CD14-positive monocyte (primary cell): Measurements from ENCODE around the gene OR52B2. TPM values are rescaled to one million over a fixed set of nuclear protein-coding genes. Genes with fewer than 3 reads are reported as not detected.

Experiments used
- DNase-seq, 3 donors: peaks; one replicate each; pipeline ENCODE4 v3.0.0-alpha.2; 2011 to 2022
- H2AFZ ChIP-seq: 2 replicates; pipeline ENCODE4 v1.6.0; 2012; ENCODE audit warnings: mild to moderate bottlenecking, low read depth, low read length, inconsistent platforms; ENCODE audit not compliant: insufficient read depth, poor library complexity, severe bottlenecking
- H3K27ac ChIP-seq, 2 donors: 1 replicate in 1 of 2; 2 replicates in 1 of 2; pipeline ENCODE4 v1.5.1; 2012 to 2013; ENCODE audit warnings: low read length in 2 of 2, control low read depth in 1 of 2, inconsistent platforms in 1 of 2, low read depth in 1 of 2, mild to moderate bottlenecking in 1 of 2
- H3K27me3 ChIP-seq, 2 donors: one replicate each; pipeline versions ENCODE4 v1.6.0 to v1.6.1; 2011 to 2013; ENCODE audit warnings: low read length in 2 of 2; ENCODE audit not compliant: control insufficient read depth in 2 of 2, insufficient read depth in 2 of 2
- H3K36me3 ChIP-seq, 2 donors: replicated peaks in 1 of 2; 1 replicate in 1 of 2; 2 replicates in 1 of 2; pipeline versions ENCODE4 v1.5.1 to v1.6.1; 2012 to 2013; ENCODE audit warnings: low read length in 2 of 2, control low read depth in 1 of 2, inconsistent platforms in 1 of 2, mild to moderate bottlenecking in 1 of 2; ENCODE audit not compliant: insufficient read depth in 2 of 2, control insufficient read depth in 1 of 2
- H3K4me1 ChIP-seq, 2 donors: 1 replicate in 1 of 2; 2 replicates in 1 of 2; pipeline versions ENCODE4 v1.5.1 to v1.6.1; 2012 to 2013; ENCODE audit warnings: low read length in 2 of 2, control low read depth in 1 of 2, inconsistent platforms in 1 of 2, mild to moderate bottlenecking in 1 of 2, moderate library complexity in 1 of 2; ENCODE audit not compliant: insufficient read depth in 2 of 2, control insufficient read depth in 1 of 2
- H3K4me2 ChIP-seq: replicated peaks from 2 replicates; pipeline ENCODE3; 2012; ENCODE audit warnings: low read length, moderate library complexity, mild to moderate bottlenecking; ENCODE audit not compliant: poor library complexity, severe bottlenecking; ENCODE audit errors: extremely low read depth
- H3K4me3 ChIP-seq, 3 experiments: fragments of 200-600 bp in 1 of 3; sonication (generic) in 1 of 3; replicated peaks in 1 of 3; 1 replicate in 2 of 3; 2 replicates in 1 of 3; pipeline ENCODE4 v1.5.1; 2011 to 2013; ENCODE audit warnings: low read length in 3 of 3, mild to moderate bottlenecking in 3 of 3, control low read depth in 2 of 3, low read depth in 2 of 3, inconsistent platforms in 1 of 3, moderate library complexity in 1 of 3
- H3K79me2 ChIP-seq: 2 replicates; pipeline ENCODE4 v1.6.0; 2012; ENCODE audit warnings: mild to moderate bottlenecking, control low read depth, inconsistent platforms, low read length, moderate library complexity; ENCODE audit not compliant: insufficient read depth
- H3K9ac ChIP-seq: 2 replicates; pipeline ENCODE4 v1.6.0; 2017; ENCODE audit warnings: low read length, mild to moderate bottlenecking; ENCODE audit not compliant: insufficient read depth, poor library complexity, severe bottlenecking
- H3K9me3 ChIP-seq, 2 donors: replicated peaks in 1 of 2; 1 replicate in 1 of 2; 2 replicates in 1 of 2; pipeline versions ENCODE4 v1.5.1 to v1.6.1; 2012 to 2013; ENCODE audit warnings: low read length in 2 of 2, control low read depth in 1 of 2; ENCODE audit not compliant: control insufficient read depth in 1 of 2, insufficient read depth in 1 of 2
- H4K20me1 ChIP-seq: 2 replicates; pipeline ENCODE4 v1.6.0; 2012; ENCODE audit warnings: mild to moderate bottlenecking, low read length, control low read depth, moderate library complexity; ENCODE audit not compliant: insufficient read depth
- H3K27ac Mint-ChIP-seq, 7 donors: one replicate each; pipeline ENCODE4 v1.8.0; 2020; ENCODE audit warnings: mild to moderate bottlenecking in 7 of 7, mixed read lengths in 7 of 7, moderate library complexity in 6 of 7, inconsistent platforms in 2 of 7
- H3K27me3 Mint-ChIP-seq, 3 donors: one replicate each; pipeline ENCODE4 v1.8.0; 2021 to 2022; ENCODE audit warnings: low read depth in 3 of 3, mild to moderate bottlenecking in 3 of 3, mixed read lengths in 3 of 3, moderate library complexity in 3 of 3, inconsistent platforms in 1 of 3
- H3K36me3 Mint-ChIP-seq, 2 donors: one replicate each; pipeline ENCODE4 v1.8.0; 2020; ENCODE audit warnings: mixed read lengths in 2 of 2, inconsistent platforms in 1 of 2, mild to moderate bottlenecking in 1 of 2
- H3K4me1 Mint-ChIP-seq: one replicate; pipeline ENCODE4 v1.8.0; 2020; ENCODE audit warnings: mild to moderate bottlenecking, mixed read lengths
- H3K4me3 Mint-ChIP-seq, 2 donors: one replicate each; pipeline ENCODE4 v1.8.0; 2020; ENCODE audit warnings: mild to moderate bottlenecking in 2 of 2, mixed read lengths in 2 of 2, moderate library complexity in 1 of 2
- H3K9me3 Mint-ChIP-seq, 7 donors: one replicate each; pipeline ENCODE4 v1.8.0; 2020 to 2022; ENCODE audit warnings: mixed read lengths in 7 of 7, mild to moderate bottlenecking in 6 of 7, moderate library complexity in 6 of 7, inconsistent platforms in 2 of 7
- CTCF ChIP-seq: fragments of 200-600 bp; IDR thresholded peaks from one replicate; pipeline ENCODE4 v1.8.0; 2022; ENCODE audit warnings: antibody characterized with exemption, mild to moderate bottlenecking
- WGBS: methylation state at CpG from one replicate; pipeline ENCODE4 v1.1.5; 2013; ENCODE audit warnings: missing lambda C conversion rate; ENCODE audit not compliant: insufficient coverage; 5-methylcytosine and 5-hydroxymethylcytosine counted together
- intact Hi-C, 2 donors: fragments of 100-400 bp; cut with micrococcal nuclease; formaldehyde crosslinking; loops; one replicate each; pipeline versions ENCODE4 v1.15.0 to v1.15.1; 2023
- polyA plus RNA-seq, 3 donors: library from polyadenylated mRNA; depleted of rRNA in 1 of 3; unstranded in 2 of 3; stranded (reverse) in 1 of 3; fragments of 300-500 nt in 2 of 3; fragments of >200 nt in 1 of 3; fragmentation: Illumina TruSeq in 2 of 3; gene quantifications; 1 replicate in 2 of 3; 2 replicates in 1 of 3; pipeline ENCODE4 v1.2.3, GENCODE V29; 2012 to 2021

The OR52B2 gene
- polyA plus RNA-seq, 3 donors: not detected

- peak overlapping the region in 1 of 2 donors; percentile 86 for H3K27ac ChIP-seq
- H3K36me3 Mint-ChIP-seq: peaks cover 2 to 15% of the 10 kb centered on the region in 2 donors
- H3K9ac ChIP-seq: no peak overlapping the region
- H3K4me3 Mint-ChIP-seq: no peak overlapping the region
- H3K4me3 ChIP-seq: no peak overlapping the region
- TF ChIP-seq CTCF: no peak
- no peaks in the 10 kb centered on the region for H4K20me1 ChIP-seq
- no peaks in the 10 kb centered on the region for H3K27me3 ChIP-seq
- peak overlapping the region; percentile 84 to 95 (median 90) for H3K27ac Mint-ChIP-seq
- peaks cover 34% of the 10 kb centered on the region for H3K4me1 Mint-ChIP-seq
- DNase-seq: peak; percentile 87 to 94 (median 92)
- no peaks in the 10 kb centered on the region for H3K79me2 ChIP-seq
- no peaks in the 10 kb centered on the region for H3K27me3 Mint-ChIP-seq
- H3K9me3 Mint-ChIP-seq: peaks cover 0 to 5% (median 3%) of the 10 kb centered on the region in 7 donors
- no peaks in the 10 kb centered on the region for H3K9me3 ChIP-seq
- H3K4me1 ChIP-seq: peaks cover 21 to 37% of the 10 kb centered on the region in 2 donors
- H3K36me3 ChIP-seq: no peaks in the 10 kb centered on the region
- H3K4me2 ChIP-seq: no peak overlapping the region
- intact Hi-C loops: loop anchor here in 1 of 2 donors (10.0 kb wide), 1 partner anchor 57 kb away; no protein-coding TSS in a partner anchor
- H2AFZ ChIP-seq: no peak overlapping the region
These were observed 21.6 kb upstream of the OR52B2 start for GRCh38 chr11:6191742-6192141.

- no peak overlapping the region for H3K27ac ChIP-seq
- H3K4me1 Mint-ChIP-seq: peaks cover 17% of the 10 kb centered on the region
- H4K20me1 ChIP-seq: no peaks in the 10 kb centered on the region
- no peak for DNase-seq
- WGBS: 80% methylated on average over 2 of the region's 2 CpGs
- H3K4me1 ChIP-seq: peaks cover 2 to 14% of the 10 kb centered on the region in 2 donors
- no peaks in the 10 kb centered on the region for H3K27me3 ChIP-seq
- H3K9me3 Mint-ChIP-seq: peaks cover 0 to 8% (median 4%) of the 10 kb centered on the region in 7 donors
- no peak overlapping the region for H3K4me2 ChIP-seq
- intact Hi-C loops: no loop called here
- peaks cover 0 to 8% (median 7%) of the 10 kb centered on the region in 3 donors for H3K27me3 Mint-ChIP-seq
- H3K4me3 ChIP-seq: no peak overlapping the region
- no peaks in the 10 kb centered on the region for H3K36me3 ChIP-seq
- TF ChIP-seq CTCF: no peak
- no peak overlapping the region for H2AFZ ChIP-seq
- H3K4me3 Mint-ChIP-seq: no peak overlapping the region
- no peak overlapping the region for H3K9ac ChIP-seq
- peaks cover 0 to 2% of the 10 kb centered on the region in 2 donors for H3K36me3 Mint-ChIP-seq
- H3K79me2 ChIP-seq: no peaks in the 10 kb centered on the region
- H3K9me3 ChIP-seq: no peaks in the 10 kb centered on the region
- peak overlapping the region in 1 of 7 donors; percentile 37 for H3K27ac Mint-ChIP-seq
These were observed 5.3 kb upstream of the OR52B2 start for GRCh38 chr11:6175440-6175839.
